ENCODE data around the gene GDAP1L1. TPM values are rescaled to one million over a fixed set of nuclear protein-coding genes. Genes with fewer than 3 reads are reported as not detected.
A peak's percentile ranks its signal among the peaks of the same experiment; 100 is the strongest.

The GDAP1L1 gene
- polyA plus RNA-seq, 2 of the 4 experiments (the other 2 are of a cell fraction) = 0.06 to 0.13 TPM

- Histone ChIP-seq H3K27ac (peak overlapping the region; percentile 4 to 63; a peak in 4 of 6 replicates), H3K9me3 (no peaks in the 10 kb centered on the region), H3K4me1 (peaks cover 14% of the 10 kb centered on the region; the same call in 2 of the 3 replicates), H3K4me2 (peak overlapping the region; percentile 32), H3K4me3 (no peak overlapping the region)
- DNase-seq (ENCODE audit: low read depth in 1 of 2, low spot score in 1 of 2) (no peak), ATAC-seq (no peak), FAIRE-seq (no peak)
- ChIA-PET CTCF (interaction anchor here (0.9 to 4.2 kb wide), 3 partner anchors 8 to 85 kb away, joined by 3 to 42 read pairs (median 4); partner anchors contain the start of gene FITM2), POLR2A (no interaction called here)
- 88% methylated on average over 8 of the region's 8 CpGs for WGBS (ENCODE audit: missing lambda C conversion rate)
- no peak for TF ChIP-seq MAZ (IDR thresholded peaks at IDR 0.05; ENCODE audit: borderline replicate concordance, low read depth, low read length)
Measured at GRCh38 chr20:44302736-44303135, 55.6 kb downstream of the GDAP1L1 start.

- POLR2A ChIA-PET = no interaction called here
- CTCF ChIA-PET = no interaction called here
- H3K4me1 ChIP-seq = peaks cover 14% of the 10 kb centered on the region; the same call in 2 of the 3 replicates
- FAIRE-seq = no peak
- H3K27ac ChIP-seq = no peak overlapping the region
- no peak overlapping the region for H3K4me2 ChIP-seq
- TF ChIP-seq USF2 (IDR thresholded peaks at IDR 0.05) = no peak
- TF ChIP-seq FOXS1 (CRISPR knock-in tag; IDR thresholded peaks at IDR 0.05) = no peak
- TF ChIP-seq NPAS2 (CRISPR knock-in tag; IDR thresholded peaks at IDR 0.05; ENCODE audit: borderline replicate concordance) = no peak
- no peak for TF ChIP-seq MAFK (IDR thresholded peaks at IDR 0.05; ENCODE audit: partially characterized antibody)
- no peak for TF ChIP-seq CBX2 (IDR thresholded peaks at IDR 0.05; ENCODE audit: borderline replicate concordance, low read depth)
- TF ChIP-seq RFX5 (IDR thresholded peaks at IDR 0.05) = no peak
- TF ChIP-seq KDM5A (IDR thresholded peaks at IDR 0.05) = no peak
- TF ChIP-seq SREBF2 (IDR thresholded peaks at IDR 0.05) = no peak
- TF ChIP-seq KDM1A (IDR thresholded peaks at IDR 0.05; ENCODE audit: low read depth) = no peak
- TF ChIP-seq ELK1 (IDR thresholded peaks at IDR 0.05; ENCODE audit: low read depth, low read length) = no peak
- no peak for TF ChIP-seq NFE2L2 (conservative IDR thresholded peaks at IDR 0.05; ENCODE audit: low read length)
- TF ChIP-seq POLR2A (IDR thresholded peaks at IDR 0.05; ENCODE audit: low read length) = no peak
- no peak for TF ChIP-seq CHD4 (IDR thresholded peaks at IDR 0.05; ENCODE audit: borderline replicate concordance)
- TF ChIP-seq HMGXB4 (CRISPR knock-in tag; IDR thresholded peaks at IDR 0.05; ENCODE audit: borderline replicate concordance) = no peak
- TF ChIP-seq ATOH8 (CRISPR knock-in tag; IDR thresholded peaks at IDR 0.05; ENCODE audit: low read depth) = no peak
- no peak for TF ChIP-seq RNF2 (IDR thresholded peaks at IDR 0.05; ENCODE audit: borderline replicate concordance, low read depth)
- TF ChIP-seq FOSB (CRISPR knock-in tag; IDR thresholded peaks at IDR 0.05) = no peak
- TF ChIP-seq HOXA7 (CRISPR knock-in tag; IDR thresholded peaks at IDR 0.05) = no peak
- ATAC-seq = no peak
- no peak for DNase-seq (ENCODE audit: low read depth in 1 of 2, low spot score in 1 of 2)
- H3K9me3 ChIP-seq = no peaks in the 10 kb centered on the region
- no peak overlapping the region for H3K4me3 ChIP-seq
Measured at GRCh38 chr20:44304383-44304782, 57.3 kb downstream of the GDAP1L1 start.

- Histone ChIP-seq H3K27ac (no peak overlapping the region), H3K4me2 (no peak overlapping the region), H3K4me1 (peaks cover 17% of the 10 kb centered on the region; the same call in 2 of the 3 replicates), H3K4me3 (no peak overlapping the region), H3K9me3 (no peaks in the 10 kb centered on the region)
- WGBS (ENCODE audit: missing lambda C conversion rate) = 88% methylated on average over 9 of the region's 9 CpGs
- no peak for DNase-seq (ENCODE audit: low read depth in 1 of 2, low spot score in 1 of 2)
- no peak for ATAC-seq
- ChIA-PET CTCF (interaction anchor here (10.3 kb wide), 1 partner anchor 88 kb away, joined by 337 read pairs; no protein-coding TSS in a partner anchor), POLR2A (no interaction called here)
- TF ChIP-seq EHMT2 (IDR thresholded peaks at IDR 0.05; ENCODE audit: low read depth) (no peak), NPAS2 (CRISPR knock-in tag; IDR thresholded peaks at IDR 0.05; ENCODE audit: borderline replicate concordance) (no peak)
- no peak for FAIRE-seq
Measured at GRCh38 chr20:44306927-44307326, 59.8 kb downstream of the GDAP1L1 start.
